NCI-H69 (cell line): Measurements from ENCODE around the gene FBXO5.
"Not testable (repeated sequence)": the region's sequence is repeated elsewhere in the genome, so short reads cannot be mapped to it uniquely, and the experiment has no call there.

Experiments used
- DNase-seq: peaks from one replicate; lab custom pipeline; 2025; lab: John Stamatoyannopoulos, UW

The FBXO5 gene

DNA sequence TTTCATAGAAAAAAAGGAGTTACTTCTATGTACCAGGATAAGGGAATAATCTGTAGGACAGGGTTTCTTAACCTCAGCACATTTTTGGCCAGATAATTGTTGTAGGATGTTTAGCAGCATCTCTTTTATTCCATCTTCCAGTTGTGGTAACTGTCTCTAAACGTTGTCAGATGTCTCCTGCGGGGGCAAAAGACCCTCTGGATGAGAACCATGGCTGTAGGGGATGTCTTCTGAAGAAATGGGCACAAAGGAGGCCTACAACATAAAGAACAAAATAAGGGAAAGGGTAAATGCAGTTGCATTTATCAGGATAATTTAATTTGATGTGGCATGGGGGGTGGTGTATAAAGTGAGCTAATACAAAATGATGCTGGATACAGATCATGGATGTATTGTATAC is 4.1 kb upstream of the FBXO5 start:
- DNase-seq = no peak

DNA sequence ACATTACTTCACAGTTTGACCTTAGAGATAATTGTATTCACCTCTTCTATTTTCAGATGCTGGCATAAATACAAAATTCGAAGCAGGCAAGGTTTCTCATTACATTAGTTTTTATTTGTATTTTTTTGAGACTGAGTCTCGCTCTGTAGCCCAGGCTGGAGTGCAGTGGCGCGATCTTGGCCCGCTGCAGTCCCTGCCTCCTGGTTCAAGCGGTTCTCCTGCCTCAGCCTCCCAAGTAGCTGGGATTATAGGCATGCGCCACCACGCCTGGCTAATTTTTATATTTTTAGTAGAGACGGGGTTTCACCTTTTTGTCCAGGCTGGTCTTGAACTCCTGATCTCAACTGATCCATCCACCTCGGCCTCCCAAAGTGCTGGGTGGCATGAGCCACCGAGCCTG is 2.5 kb upstream of the FBXO5 start:
- DNase-seq = not testable (repeated sequence)

DNA sequence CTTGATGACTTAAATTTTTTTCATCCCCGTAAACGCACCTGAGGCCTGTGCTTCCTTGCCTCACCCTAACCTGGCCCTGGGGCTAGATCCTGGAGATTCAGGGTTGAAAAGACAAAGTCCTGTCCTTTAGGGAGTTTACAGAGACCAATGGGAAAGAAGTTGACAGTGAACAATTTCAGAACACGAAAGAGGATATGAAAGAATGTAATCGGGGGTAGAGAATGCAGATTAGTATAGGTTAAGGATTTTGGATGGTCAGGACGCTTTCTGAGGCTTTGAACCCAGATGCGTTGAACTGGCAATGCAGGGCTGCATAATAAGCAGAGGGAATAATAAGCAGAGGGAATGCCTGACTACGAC is 1.7 kb upstream of the FBXO5 start:
- peak; percentile 78 for DNase-seq

- DNase-seq = peak; percentile 87
Measured at GRCh38 chr6:152983637-152984512, 1.0 kb upstream of the FBXO5 start.

- DNase-seq = peak; percentile 80
Measured at GRCh38 chr6:152981989-152982903, 595 bp downstream of the FBXO5 start.

GRCh38 chr6:152981219-152981618 is 1.6 kb downstream of the FBXO5 start:
- DNase-seq = no peak

DNA sequence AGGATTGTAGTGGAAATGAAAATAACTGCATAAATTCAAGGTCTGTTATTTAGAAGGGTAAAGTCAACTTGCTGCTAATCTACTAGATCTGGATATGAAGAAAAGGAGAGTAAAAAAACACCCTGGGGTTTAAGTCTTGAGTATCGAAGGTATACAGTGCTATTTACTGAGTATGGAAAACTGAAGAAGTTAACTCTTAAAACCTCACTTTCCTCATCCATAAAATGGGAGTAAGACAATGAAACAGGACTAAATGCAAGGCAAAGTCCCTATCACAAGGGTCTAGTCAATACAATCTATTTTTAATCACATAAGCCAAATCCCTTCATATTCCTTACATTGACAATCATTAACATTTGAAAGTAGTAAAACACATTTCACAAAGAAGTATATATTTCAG is 2.2 kb downstream of the FBXO5 start:
- DNase-seq = no peak

- no peak for DNase-seq
Measured at GRCh38 chr6:152979116-152979515, 3.7 kb downstream of the FBXO5 start.

- no peak for DNase-seq
Measured at GRCh38 chr6:152978058-152978457, 4.8 kb downstream of the FBXO5 start.

GRCh38 chr6:152977556-152977955 is 5.3 kb downstream of the FBXO5 start:
- no peak for DNase-seq

DNA sequence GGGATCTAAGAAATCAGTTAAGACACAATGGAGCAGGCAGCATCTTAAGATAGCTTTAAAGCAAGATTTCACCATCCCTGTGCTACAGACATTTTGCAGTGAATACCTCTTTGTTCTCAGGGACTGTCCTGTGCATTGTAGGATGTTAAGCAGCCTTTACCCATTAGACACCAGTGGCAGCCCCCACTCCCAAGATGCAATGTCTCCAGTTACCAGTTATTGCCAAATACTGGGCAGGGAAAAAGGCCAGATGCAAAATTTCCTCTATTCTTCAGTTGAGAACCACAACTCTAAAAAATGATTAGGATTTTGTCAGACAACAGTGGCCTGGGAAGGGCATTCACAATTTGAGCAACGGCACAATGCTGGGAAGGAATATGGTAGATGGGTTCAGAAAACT is 6.1 kb downstream of the FBXO5 start:
- no peak for DNase-seq

GRCh38 chr6:152975204-152975915 is 7.5 kb downstream of the FBXO5 start:
- no peak for DNase-seq

GRCh38 chr6:152973916-152974315 is 8.9 kb downstream of the FBXO5 start:
- DNase-seq = no peak

DNA sequence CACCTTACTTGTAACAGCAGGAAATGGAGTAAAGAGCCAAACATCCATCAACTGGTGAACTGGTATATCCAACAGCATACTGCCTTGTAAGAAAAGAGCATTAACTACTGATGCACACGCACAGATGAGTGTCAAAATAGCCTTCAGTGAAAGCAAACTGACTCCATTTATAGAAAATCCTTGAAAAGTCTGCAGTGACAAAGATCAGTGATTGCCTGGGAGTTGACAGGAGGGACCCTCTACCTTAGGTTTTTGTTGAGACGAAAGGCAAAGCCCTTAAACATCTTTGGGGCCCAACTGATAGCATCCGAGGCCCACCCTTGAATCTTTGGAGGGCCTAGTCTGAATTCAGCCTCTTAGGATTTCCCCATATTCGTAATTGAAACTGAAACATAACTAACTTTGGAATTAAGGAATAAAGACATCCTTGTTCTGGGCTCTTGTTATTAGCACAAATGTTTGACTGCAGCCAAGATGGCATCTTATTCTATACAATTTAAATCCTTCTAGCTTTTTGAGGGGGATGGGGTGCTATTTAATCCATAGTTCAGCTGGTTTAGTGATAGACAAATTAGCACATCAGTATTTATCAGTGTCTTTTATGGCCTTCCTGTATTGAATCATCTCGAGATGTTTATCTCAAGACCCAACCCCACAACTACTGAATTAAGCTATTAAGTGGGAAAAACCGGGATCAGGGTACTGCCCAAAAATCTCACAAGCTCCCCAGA is 13.0 kb downstream of the FBXO5 start:
- DNase-seq = no peak

DNA sequence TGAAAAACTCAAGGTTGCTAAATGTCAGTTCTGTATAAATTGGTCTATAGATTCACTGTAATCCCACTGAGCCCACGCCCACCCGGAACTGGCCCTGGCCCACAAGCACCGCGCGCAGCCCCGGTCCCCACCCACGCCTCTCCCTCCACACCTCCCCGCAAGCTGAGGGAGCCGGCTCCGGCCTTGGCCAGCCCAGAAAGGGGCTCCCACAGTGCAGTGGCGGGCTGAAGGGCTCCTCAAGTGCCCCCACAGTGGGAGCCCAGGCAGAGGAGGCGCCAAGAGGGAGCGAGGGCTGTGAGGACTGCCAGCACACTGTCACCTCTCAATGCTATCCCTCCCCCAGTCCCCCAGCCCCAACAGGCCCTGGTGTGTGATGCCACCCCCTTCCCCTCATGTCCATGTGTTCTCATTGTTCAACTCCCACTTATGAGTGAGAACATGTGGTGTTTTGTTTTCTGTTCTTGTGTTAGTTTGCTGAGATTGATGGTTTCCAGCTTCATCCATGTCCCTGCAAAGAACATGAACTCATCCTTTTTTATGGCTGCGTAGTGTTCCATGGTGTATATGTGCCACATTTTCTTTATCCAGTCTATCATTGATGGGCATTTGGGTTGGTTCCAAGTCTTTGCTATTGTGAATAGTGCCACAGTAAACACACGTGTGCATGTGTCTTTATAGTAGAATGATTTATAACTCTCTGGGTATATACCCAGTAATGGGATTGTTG is 16.5 kb downstream of the FBXO5 start:
- DNase-seq = not testable (repeated sequence)

- no peak for DNase-seq
Measured at GRCh38 chr6:152959333-152959732, 23.5 kb downstream of the FBXO5 start.

DNA sequence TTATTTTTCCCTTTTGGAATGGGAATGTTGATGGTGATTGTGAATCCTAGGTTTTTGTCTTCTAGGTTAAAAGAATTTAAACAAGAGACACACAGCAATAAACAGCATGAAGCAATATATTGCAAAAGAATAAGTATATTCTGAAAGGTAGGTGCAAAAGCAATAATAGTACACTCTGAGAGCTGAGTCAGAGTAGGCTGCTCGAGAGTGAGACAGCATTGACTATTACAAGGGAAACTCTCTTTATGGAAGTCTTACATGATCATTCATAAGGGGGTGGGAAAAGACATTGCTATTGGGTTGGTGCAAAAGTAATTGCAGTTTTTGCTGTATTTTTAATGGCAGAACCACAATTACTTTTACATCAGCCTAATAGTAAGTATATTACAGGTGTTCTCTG is 25.0 kb downstream of the FBXO5 start:
- no peak for DNase-seq

DNA sequence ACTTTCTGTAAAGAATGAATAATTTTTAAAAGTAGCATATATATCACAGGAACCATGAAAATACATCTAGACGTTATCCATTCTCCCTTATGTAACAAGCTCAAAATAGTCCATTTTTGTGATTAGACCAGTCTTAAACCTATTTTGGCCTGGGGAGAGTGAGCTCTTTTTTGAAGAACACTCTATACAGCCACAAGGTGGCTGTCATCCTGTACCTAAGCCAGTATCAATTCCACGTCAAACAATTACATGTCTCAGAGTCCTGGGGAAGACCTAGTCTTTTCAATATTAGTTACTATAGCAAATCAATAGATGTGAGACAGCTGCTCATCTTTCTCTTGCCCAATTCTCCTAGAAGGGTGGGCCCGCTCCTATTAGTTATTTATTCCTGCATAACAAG is 28.4 kb downstream of the FBXO5 start:
- DNase-seq = peak; percentile 26

- peak; percentile 48 for DNase-seq
Measured at GRCh38 chr6:152952866-152953509, 29.9 kb downstream of the FBXO5 start.

GRCh38 chr6:152952045-152952444 is 30.8 kb downstream of the FBXO5 start:
- DNase-seq = no peak

- no peak for DNase-seq
Measured at GRCh38 chr6:152950240-152950639, 32.6 kb downstream of the FBXO5 start.
